Left hindlimb (tissue), 1 donor: ENCODE results near the gene SNX21.
"Not testable (repeated sequence)": the region's sequence is repeated elsewhere in the genome, so short reads cannot be mapped to it uniquely, and the experiment has no call there.

ENCODE experiments used
- DNase-seq: peaks from one replicate; pipeline ENCODE4 v3.0.0-alpha.2; 2018

Gene SNX21

DNA sequence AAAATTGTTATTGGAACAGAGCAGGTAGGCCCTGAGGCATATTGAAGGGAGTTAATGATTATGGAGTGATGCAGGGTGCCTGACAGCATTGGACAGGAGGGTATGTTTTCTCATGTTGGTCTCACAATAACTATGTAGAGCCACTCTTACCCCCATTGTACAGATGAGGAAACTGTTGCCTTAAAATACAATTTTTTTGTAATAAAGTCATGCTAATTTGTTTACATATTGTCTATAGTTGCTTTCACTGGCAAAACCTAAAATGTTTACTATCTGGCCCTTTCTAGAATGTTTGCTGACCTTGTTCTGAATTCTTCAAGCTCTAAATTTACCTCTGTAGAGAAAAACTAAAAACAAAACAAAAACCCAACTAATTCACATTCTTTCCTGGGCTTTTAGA lies 17.9 kb downstream of the SNX21 start:
- no peak for DNase-seq

DNA sequence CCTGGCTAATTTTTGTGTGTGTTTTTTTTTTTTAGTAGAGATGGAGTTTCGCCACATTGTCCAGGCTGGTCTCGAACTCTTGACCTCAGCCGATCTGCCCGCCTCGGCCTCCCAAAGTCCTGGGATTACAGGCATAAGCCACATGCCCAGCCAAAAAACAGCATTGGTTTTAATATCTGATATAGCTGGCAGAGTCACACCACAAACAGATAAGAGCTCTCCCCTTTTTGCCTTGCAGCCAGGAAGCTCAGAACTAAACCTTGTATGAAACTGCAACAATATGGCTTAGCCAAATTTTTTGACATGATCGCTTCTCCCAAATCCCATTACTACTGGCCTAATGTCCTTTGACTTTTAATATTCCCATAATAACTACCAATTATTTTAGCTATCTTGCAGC lies 18.7 kb downstream of the SNX21 start:
- DNase-seq = no peak

GRCh38 chr20:45853484-45853883 lies 19.9 kb downstream of the SNX21 start:
- no peak for DNase-seq

DNA sequence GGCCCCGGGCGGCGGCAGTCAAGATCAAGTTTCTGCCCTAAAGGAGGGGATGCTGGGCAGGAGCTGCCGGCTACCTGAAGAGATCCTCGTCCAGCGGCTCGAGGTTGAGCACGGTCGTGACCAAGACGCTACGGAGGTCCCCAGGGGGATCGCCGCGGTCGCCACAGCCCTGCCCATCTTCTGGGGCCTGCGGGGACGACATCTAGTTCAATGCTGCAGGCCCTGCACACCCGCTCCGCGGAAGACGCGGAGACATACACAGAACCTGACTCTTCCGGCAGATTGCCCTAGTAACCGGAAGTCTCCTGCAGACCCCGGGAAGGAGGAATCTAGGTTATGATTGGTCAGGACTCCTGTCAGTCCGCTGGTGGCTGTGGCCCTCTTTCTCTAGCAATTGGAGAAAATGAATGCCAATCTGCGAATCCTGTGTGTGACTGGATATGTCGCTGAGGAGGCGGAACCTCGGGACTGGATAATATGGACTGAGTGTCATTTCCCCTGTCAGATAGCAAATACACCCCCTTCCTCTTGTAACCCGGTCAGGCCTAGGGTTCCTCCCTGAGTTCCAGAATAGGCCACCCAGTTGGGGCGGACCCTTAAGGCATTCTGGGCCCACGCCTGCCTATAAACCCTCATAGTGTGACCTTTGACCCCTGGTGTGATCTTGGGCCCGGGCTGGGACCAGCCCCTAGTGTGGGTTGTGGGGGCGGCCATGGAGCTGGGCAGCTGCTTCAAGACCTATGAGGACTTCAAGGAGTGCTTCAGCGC lies 23.7 kb downstream of the SNX21 start, which contains the start of the genes ACOT8 and ZSWIM3:
TSS of gene ACOT8 (minus strand) at position 279 of the 768 bp plus-strand sequence. CDS start at position 202, 77 bp downstream.
TSS of gene ZSWIM3 (plus strand) at position 501 of the 768 bp plus-strand sequence. CDS start at position 713, 212 bp downstream.
- DNase-seq = peak; percentile 97

- DNase-seq = no peak
Measured at GRCh38 chr20:45857882-45858216, 24.2 kb downstream of the SNX21 start.

DNA sequence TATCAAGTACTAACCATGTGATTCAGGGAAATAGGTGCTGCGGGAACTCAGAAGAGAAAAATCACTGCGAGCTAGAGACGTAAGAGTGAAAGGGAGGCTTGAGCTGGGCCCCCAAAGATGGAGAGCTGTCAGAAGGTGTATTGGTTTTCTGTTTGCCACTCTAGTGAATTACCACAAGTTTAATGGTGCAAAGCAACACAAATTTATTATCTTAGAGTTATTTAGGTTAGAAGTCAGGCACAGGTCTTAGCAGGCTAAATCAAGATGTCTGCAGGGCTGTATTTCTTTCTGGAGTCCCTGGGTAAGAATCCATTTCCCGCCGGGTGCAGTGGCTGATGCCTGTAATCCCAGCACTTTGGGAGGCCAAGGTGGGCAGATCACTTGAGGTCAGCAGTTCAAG lies 26.3 kb downstream of the SNX21 start:
- DNase-seq = no peak

- no peak for DNase-seq
Measured at GRCh38 chr20:45860560-45861220, 27.1 kb downstream of the SNX21 start.

- DNase-seq = no peak
Measured at GRCh38 chr20:45861221-45862075, 27.8 kb downstream of the SNX21 start.

- DNase-seq = no peak
Measured at GRCh38 chr20:45863543-45864470, 30.2 kb downstream of the SNX21 start.

DNA sequence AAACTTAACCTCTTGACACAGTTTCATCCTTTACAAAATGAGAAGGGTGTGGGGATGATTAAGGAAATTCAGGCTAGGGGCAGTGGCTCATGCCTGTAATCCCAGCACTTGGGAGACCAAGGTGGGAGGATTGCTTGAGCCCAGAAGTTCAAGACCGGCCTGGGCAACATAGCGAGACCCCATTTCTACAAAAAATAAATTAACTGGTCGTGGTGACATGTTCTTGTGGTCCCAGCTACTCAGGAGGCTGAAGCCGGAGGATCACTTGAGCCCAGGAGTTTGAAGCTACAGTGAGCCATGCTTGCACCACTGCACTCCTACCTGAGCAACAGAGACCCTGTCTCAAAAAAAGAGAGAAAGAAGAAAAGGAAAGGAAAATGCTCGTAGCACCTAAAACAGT lies 32.9 kb downstream of the SNX21 start:
- no peak for DNase-seq

GRCh38 chr20:45867136-45867818 lies 33.7 kb downstream of the SNX21 start:
- DNase-seq = no peak

DNA sequence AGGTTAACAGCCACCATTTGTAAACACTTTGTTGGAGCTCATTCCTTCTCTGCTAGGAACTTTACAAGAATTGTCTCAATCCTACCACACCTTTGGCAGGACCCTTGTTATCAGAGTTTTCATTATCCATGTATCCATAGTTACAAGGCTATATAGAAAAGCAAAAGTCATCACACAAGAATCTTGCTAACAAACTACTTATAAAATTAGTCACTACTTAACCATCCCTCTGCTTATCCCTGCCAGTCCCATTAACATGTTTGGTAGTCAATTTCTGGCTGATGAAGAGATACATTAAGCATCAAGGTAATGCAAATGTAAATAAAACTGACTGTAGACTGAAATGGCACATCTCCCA lies 34.2 kb downstream of the SNX21 start:
- no peak for DNase-seq

GRCh38 chr20:45872626-45873025 lies 39.0 kb downstream of the SNX21 start:
- no peak for DNase-seq

DNA sequence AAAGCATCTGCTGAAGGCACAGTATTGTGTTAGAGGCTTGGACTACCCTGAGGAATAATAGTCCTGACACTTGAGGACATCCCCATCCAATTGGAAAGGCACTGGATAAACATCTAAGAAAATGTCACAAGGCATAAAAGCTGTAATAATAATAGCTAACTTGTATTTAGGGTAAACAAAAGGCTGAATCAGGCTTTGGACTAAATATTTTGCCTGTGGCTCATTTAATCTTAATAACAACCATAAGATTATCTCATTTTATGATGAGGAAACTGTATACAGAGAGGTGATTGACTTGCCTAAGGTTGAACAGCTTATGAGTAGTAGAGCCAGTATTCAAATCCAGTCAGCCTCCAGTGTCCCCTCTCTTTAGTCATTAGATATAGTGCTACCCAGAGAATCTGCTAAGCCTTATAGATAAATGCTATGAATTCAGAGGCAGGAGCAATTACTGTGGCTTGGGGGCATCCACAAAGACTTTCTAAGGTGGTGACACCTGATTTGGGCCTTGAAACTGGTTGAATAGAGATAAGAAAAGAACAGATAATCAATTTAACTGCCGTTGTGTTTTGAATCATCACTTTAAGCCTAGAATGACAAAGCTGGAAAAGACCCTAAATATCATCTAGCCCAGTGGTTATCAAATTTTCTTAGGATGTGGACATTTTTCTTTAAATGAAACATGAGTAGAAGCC lies 40.0 kb downstream of the SNX21 start:
- DNase-seq = no peak

- not testable (repeated sequence) for DNase-seq
Measured at GRCh38 chr20:45874104-45874481, 40.5 kb downstream of the SNX21 start.

GRCh38 chr20:45874576-45874975 lies 41.0 kb downstream of the SNX21 start:
- DNase-seq = no peak

- DNase-seq = no peak
Measured at GRCh38 chr20:45878076-45878761, 44.6 kb downstream of the SNX21 start.

DNA sequence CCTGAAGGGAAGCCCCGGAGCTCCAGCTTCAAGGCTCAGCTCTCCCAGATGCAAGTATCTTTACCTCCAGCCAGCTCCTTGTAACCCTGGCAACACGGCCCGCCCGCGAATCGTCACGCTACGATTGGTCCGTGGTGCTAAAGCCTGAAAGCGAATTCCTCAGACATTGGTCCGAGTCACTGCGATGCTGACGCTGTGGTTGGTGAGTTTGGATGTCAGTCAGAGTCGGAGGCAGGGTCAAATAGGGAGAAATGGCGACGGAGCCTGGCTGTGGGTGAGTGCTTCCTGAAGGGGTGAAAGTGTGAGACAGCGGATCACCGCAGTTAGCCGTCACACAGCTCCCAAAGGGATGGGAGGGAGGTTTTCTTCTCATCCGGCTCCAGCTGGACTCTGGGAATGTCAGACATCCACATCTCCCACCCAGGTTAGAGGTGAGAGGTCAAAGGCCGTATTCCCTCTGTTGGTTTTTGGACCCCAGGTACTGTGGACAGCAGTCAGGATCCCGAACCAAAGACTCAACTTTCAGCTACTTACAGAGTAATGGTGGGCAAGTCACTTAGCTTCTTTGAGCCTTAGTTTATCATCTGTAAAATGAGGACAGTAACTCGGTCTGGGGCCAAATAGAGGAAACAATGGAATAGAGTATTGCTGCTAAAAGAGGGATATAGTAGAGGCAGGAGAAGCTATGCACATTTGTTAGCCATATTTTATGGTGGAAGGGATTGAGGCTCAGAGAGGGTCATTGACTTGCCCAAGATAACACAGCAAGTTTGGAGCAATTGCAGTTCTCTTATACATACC lies 47.6 kb downstream of the SNX21 start, which contains the start of gene ZSWIM1:
TSS of gene ZSWIM1 (plus strand) at position 240 of the 801 bp plus-strand sequence. CDS start 1,366 bp downstream, outside the sequence.
- peak; percentile 99 for DNase-seq

GRCh38 chr20:45882469-45883099 lies 49.0 kb downstream of the SNX21 start:
- no peak for DNase-seq
